GM18867 (cell line): ENCODE data around the gene SLC7A11.
"Not testable (repeated sequence)": the region's sequence is repeated elsewhere in the genome, so short reads cannot be mapped to it uniquely, and the experiment has no call there.

Experiments
- ATAC-seq: cut with Tn5 transposase; IDR thresholded peaks from one replicate; pipeline ENCODE4 v1.9.1; 2021; ENCODE audit warnings: mild to moderate bottlenecking, moderate library complexity; ENCODE audit not compliant: unreplicated experiment

Gene SLC7A11

DNA sequence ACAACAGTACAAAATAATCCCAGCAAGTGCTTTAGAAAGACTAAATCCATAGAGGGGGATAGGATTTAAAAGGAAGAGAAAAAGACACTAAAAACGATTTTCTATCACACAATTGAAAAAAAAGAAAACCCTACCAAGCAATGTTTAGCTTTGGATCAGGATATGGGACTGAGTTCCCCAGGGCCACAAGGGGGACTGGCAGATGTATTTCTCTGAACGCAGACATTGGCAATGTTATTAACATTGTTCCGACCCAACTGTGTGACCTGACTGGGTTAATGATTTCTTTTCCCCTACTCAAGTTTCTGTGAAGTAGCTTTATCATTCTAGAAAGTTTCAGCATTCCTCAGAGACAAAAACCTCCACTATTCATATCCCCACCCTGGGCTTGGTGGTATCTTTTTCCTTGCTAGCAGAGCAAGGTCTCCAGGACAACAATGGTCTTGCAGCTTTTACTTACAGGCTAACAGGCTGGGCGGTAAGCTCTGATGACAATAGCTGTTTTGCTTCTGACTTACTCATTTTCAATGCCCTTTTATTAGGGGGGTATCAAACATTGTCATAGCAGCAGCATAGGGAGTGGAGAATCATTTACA lies 25.8 kb downstream of the SLC7A11 start:
- no peak for ATAC-seq

DNA sequence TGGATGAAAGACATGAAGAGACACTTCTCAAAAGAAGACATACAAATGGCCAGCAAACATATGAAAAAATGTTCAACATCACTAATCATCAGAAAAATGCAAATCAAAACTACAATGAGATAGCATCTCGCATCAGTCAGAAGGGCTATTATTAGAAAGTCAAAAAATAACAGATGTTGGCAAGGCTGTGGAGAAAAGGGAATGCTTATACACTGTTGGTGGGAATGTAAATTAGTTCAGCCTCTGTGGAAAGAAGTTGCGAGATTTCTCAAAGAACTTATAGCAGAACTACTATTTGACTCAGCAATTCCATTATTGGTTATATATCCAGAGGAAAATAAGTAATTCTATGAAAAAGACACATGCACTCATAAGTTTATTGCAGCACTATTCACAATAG lies 31.6 kb downstream of the SLC7A11 start:
- ATAC-seq: not testable (repeated sequence)

DNA sequence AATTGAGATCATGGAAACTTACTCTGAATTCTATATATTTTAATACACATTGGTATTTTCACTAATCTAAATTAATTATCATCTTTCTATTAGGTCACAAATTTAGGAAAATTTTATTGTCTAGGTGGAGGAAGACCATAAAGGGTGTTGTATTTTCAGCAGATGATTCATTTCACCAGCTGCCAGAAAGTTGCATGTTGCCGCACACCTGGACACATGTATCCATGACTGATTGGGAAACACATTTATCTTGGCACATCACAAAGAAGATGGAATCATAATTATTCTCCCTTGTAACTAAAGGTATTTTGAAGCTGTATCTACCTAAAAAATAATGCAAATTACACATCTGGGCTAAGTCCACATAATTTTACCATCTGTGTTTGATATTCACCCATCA lies 33.1 kb downstream of the SLC7A11 start:
- ATAC-seq: no peak

DNA sequence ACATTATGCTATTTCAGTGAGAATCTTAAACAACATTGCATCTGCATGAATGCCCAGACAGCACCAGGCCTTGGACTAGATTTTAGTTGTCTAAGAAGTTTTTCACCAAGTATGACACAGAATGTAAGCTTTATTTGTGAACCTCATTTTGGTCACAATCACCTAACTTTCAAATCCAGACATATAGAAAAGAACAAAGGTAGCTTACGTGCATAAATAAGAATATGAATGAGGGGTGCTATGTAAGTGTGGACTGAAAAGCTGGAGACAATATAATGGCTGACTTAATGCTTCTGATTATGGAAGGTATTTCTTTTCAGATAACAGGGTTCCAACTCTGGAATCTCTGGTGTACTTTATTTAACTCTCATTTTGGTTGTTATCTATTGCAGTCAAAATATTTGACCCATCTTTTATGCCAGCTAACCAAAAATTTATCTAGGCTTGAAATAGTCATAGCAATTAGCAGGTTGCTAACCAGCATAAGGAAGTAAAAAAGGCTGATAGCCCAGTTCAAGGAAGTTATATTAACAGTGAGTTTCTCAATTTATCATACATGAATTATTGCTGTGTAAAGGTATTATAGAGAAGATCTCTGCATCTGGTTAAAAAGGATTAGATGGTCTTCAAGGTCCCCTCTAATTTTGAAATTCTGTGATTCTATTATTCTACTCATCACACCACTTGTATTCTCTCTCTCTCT lies 36.5 kb downstream of the SLC7A11 start:
- ATAC-seq: no peak

DNA sequence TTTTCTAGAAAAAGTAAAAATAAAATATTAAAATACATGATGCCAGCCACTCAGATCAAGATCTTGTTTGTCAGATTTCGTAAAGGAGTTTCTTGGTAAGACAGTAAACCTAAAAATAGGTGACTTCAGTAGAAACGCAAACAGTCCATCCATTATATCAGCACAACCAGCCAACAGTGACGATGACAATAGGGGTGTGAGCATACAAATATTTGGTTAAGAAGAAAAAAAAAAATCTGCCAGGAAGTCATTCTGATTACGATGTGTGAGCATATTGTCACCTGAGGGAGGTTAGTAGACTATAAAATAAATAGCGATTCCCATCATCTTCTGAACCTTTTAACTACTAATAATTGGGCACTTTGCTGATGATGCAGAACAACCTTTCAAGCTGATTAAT lies 37.6 kb downstream of the SLC7A11 start:
- ATAC-seq: no peak

DNA sequence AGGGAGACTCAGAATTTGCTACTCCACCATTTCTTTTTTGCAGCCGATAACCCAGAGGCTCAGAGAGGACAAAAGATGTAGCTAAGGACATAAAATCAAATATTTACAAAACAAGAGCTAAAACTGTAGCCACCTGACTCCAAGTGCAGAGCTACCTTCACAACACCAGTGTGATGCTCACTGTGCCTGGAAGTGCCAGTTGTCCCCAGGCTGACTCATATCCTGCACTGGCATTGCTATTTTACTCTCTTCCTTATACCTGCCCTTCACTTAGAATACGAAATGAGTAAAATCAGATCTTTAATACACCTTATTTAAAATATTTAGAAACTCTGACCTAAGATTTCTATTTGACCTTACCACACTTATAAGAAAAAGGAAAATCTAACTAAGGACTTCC lies 39.5 kb downstream of the SLC7A11 start:
- no peak for ATAC-seq

DNA sequence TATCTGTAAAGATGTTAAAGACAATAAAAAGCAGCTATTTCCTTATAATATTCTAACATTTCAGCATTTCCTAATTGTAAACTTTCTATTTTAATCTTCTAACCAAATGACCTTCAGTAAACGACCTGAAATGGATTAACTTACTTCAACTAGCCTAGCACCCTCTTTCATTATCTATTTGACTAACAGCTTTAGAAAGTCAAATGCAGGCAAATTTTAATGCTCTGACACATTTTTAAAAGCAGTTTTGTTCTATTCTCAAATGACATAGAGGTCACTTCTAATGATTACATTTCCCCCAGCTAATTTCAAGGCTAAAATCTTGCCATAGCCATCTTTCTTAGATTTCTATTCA lies 41.9 kb downstream of the SLC7A11 start:
- peak; percentile 65 for ATAC-seq

DNA sequence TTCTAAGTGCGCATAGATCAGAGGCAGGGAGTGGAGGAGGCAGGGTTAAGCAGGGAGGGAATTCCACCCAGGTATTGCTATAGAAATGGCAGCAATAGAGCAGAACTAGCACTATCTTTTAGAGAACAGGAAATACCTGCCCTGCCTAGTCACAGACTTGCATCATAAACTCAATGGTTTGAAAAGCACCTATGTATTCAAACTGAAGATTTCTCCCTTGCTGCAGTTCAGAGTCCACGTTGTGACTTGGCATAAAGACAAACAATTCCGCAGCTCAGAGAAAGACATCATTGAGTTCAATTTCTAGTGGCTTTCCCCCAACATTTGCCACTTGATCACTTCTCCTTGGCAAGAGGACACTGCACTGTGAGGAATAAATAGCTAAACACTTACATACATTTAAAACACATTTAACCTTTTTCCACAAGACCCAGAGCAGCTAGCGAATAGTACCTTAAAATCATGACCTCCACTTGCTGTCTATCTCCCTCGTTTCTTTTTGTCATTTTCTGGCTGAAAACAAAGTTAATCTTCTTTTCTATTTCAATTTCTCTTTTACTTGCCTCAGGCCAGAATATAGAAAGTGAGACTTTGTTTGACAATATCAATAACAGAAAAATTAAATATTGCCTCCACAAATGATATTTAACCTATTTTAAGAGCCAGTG lies 42.4 kb downstream of the SLC7A11 start:
- peak; percentile 84 for ATAC-seq

DNA sequence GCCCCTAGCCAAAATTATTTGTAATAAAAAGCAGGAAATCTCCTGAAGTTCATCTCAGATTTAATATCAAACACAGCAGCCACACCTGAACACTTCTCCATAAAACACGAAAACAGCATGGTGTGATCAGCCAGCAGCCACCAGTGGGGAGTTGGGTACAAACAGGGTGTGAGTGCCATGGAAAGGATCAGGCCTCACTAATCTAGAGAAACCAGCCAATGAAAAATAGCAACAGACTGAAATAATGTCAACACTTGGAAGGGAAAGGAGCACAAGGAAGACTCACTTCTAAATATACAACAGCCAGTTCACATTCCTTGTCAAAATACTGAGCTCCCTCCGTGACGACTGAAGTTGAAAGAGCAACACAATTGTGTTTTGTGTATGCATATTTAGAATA lies 46.0 kb downstream of the SLC7A11 start:
- ATAC-seq: no peak

DNA sequence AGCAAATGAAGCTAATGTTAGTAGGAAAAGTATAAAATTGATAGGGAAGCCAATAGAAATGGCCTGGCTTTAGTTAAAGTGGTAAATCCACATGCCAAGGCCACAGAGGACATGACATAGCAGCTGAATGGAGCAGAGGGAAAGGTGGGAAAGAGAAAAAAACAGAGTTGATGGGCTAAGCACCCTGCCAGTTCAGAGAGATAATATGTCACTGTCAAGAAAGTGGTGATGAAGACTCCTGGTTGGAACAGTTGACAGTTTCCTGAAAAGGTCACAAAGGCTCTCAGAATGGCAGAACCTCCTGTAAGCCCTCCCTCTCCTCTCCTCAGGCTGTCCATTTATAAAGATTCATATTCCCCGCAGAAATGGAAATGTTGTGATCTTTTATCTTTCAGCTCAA lies 48.2 kb downstream of the SLC7A11 start:
- ATAC-seq: no peak

DNA sequence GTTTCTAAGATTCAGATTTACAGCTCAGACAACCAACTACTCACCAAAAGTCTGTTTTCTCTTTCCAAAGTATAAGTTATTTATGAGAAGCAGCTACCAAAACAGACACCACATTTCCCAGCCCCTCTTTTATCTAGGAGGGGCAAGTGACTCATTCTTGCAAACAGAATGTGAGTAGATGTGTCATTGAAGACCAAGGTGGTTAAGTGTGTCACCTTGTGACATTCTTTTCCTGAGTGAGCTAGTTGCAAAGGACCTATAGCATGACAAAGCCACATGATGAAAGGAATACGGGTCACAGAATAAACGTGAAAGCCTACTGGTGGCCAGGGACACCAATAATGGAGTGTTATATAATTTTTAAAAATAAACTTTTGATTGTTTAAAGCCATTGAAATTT lies 50.0 kb downstream of the SLC7A11 start:
- ATAC-seq: no peak

DNA sequence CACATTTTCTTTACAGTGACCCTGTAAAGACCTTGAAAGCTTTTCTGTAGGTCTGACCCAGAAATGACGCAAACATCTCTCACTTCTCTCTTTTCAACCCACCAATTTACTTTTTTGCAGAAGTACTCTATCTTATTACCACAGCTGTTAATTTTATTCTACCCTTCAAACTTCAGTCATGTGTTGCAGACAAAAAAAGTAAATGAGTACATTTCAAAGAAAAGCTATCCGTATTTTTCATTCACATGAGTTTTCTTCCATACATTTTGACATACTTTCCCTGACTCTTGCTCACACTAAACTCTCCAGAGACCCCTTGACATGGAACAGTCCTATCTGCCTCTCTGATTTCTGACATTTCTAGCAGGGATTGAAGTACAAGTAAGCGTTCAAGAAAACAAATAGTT lies 51.7 kb downstream of the SLC7A11 start:
- ATAC-seq: peak; percentile 100

DNA sequence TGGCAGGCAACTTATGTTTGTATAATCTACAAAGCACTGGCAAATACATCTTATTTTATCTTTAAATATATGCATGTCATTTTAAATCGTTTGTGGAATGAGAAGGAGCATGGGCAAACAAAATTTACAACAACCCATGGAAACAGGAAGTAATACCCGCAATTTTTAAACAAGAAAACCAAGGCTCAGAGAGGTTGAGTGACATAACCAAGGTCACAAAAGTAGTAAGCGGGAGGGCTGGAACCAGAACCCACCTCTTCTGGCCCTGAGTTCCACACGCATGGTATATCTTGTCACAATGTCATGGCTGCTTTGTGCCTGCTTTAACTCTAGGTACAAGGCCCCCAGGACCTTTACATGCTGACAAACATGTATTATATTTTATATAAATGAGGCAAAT lies 52.9 kb downstream of the SLC7A11 start:
- no peak for ATAC-seq

DNA sequence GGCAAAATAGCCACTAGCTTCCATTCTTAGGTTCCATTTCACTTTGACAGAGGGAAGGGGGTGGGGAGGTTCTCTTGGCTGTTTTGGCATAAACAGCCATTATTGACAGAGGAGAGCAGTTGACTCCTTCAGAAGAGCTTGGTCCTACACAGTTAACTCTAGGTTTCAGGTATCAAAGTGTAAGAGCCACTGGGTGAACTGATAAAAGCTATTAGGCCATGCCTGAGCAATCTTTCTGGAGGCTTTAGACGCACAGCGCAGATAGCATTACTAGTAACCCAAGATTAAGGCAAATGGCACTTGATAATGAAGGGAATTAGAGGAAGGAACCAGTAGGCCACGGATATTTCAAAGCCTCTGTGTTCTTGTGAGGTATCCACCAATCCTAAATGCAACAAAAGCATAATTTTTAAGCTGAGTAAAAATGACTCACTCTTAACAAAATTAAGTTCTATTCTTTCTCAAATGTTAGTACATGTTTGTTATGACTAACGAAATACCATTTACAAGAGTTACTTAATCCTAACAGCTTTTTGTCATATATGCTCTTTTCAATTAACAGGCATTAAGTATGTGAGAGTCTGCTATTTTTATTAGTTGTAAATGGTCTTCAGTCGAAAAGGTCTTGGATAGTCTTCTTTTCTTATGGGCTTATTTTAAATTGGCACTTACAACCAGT lies 53.6 kb downstream of the SLC7A11 start:
- ATAC-seq: no peak

DNA sequence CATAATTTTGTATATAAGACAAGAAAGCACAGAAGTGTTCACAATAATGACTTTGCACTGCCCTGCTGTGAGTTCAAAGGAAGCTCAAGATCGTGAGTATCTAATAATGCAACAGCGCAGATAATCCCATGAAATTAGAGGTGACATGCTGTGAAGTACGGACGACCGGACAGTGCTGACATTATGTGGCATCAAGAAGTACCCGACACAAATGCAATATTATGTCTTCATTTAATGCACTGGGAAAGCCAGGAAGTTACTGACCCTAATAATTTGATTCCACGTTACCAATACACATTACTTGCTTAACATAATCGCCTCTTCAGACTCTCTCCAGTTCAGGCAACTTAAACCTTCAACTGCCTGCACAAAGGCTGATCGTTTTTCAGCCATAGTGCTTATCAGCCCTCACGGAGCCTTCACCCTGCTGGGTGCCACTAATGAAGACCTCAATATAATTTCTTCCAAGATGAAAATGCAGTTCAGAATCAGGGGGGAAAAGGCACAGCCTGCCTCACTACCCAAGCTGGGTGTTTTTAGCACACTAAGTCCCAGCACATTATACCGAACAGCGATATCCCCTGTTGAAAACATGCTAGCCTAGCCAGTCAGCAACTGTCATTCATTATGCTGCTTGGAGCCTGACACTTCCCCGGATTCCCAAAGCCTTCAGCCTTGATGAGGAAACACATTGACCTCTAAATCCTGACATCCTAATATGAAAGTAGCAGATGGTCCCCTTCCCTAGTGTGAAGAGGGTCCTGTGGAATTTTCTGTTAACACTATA lies 56.1 kb downstream of the SLC7A11 start:
- no peak for ATAC-seq

DNA sequence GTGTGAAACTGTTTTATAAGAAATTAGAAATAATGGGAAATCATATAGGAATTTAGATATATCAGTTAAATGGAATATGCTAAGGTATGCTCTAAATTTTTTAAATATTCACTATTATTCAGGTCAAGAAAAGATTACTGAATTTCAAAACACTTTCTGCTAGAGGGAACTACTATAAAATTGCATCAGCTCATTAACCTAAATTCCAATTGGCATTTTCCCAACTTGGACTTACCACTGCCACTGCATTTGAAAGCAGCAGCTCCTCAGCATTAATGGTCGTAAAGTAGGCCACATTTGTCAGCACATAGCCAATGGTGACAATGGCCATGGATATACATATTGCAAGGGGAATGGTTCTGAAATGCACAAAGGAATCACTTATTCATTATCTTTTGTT lies 57.3 kb downstream of the SLC7A11 start:
- no peak for ATAC-seq

DNA sequence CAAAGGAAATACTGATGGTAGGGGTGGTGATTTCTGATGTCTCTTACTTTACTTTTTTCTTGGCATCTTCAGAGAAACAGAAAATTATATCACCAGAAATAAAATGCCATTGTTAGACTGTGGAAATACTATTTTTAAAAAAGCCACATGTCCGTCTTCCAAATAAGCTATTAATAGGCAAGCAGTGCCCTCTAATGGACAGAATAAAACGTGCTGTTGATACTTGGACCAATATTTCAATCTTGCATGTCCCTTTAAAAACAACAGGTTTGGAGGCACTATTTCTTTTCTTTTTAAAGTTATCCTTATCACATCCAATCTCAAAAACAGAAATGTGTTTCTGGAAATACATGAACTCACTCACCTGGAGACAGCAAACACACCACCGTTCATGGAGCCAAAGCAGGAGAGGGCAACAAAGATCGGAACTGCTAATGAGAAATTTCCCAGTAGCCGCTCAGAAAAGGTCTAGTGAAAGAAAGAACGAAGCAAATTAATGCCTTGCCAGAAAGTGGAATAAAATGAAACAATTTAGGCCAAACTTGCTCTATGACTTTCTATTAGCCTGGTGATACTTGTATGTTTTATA lies 59.2 kb downstream of the SLC7A11 start:
- peak; percentile 74 for ATAC-seq

DNA sequence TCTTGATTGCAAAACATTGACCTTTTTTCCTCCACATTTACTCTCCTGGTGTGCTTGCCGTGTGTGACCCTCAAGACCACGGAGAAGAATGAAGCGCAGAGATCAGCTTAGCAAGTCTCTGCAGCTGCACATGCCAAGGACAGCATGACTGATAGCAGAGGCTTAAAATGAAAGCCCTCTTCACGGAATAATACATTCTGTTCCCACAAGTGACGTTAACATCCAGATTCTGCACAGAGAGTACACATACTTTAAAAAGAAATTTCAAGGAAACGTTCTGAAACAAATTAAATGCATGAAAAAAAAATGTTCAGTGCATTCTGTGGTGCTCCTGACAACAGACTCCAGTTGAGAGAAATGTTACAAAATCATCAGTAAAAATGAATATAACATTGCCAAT lies 60.9 kb downstream of the SLC7A11 start:
- ATAC-seq: no peak

DNA sequence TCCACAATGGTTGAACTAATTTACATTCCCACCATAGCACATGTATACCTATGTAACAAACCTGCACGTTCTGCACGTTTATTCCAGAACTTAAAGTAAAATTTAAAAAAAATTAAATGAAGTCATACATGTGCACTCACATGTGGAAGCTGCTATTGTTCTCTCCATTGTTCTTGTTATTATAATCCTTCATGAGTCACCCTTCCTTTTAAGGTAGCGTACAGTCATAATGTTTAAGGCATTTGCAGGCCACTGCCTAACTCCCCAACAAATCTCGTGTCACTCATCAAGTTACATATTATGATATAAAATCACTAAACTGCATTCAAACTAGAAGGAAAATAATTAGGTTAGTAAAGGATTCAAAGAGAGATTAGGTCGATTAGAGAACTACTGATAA lies 63.6 kb downstream of the SLC7A11 start:
- ATAC-seq: no peak

DNA sequence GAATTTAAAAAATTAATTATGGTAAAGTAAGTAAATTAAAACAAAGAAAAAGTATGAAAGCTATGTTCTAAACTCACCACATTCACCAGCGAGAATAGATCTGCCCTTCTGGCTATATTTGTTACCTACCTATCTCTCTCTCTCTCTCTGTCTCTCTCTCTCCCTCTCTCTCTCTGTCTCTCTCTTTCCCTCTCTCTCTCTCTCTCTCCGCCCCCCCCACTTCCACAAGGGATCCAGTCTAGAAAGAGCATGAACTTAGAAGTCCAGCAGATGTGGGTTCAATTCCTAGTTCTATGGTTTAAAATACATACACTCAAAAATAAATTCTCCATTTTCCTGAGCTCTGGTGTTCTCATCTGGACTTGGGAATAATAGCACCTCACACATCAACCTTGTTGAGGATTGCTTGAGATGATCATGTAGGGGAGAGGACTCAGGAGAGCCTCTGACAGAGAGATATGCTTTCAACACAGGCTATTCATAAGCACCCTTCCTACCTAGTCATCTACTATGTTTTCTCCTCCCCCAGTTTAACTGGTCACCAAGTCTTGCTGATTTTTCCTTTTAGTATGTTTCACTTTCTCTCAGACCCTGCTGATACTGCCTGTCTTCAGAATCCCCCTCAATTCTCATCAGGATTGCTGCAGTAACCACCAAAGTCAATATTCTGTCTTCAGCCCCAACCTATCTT lies 64.7 kb downstream of the SLC7A11 start:
- ATAC-seq: no peak
